Chondrocyte (in vitro differentiated cells): Measurements from ENCODE around the gene ACSL1. TPM values are rescaled to one million over a fixed set of nuclear protein-coding genes. Genes with fewer than 3 reads are reported as not detected.
A peak's percentile ranks its signal among the peaks of the same experiment; 100 is the strongest.
"Not testable (repeated sequence)": the region's sequence is repeated elsewhere in the genome, so short reads cannot be mapped to it uniquely, and the experiment has no call there.

Source experiments
- DNase-seq: peaks from one replicate; pipeline ENCODE4 v3.0.0; 2021; ENCODE audit warnings: mixed read lengths, low spot score
- H3K27ac Mint-ChIP-seq: one replicate; pipeline ENCODE4 v1.8.0; 2021; ENCODE audit warnings: mild to moderate bottlenecking, moderate library complexity, mixed read lengths; ENCODE audit not compliant: unreplicated experiment
- H3K27me3 Mint-ChIP-seq: 2 replicates; pipeline ENCODE4 v1.8.0; 2021; ENCODE audit warnings: low read depth, mixed read lengths
- H3K36me3 Mint-ChIP-seq: 2 replicates; pipeline ENCODE4 v1.8.0; 2021; ENCODE audit warnings: low read depth, mixed read lengths
- H3K4me1 Mint-ChIP-seq: 2 replicates; pipeline ENCODE4 v1.8.0; 2021; ENCODE audit warnings: low read depth, mild to moderate bottlenecking, mixed read lengths
- H3K4me3 Mint-ChIP-seq: one replicate; pipeline ENCODE4 v1.8.0; 2021; ENCODE audit warnings: mild to moderate bottlenecking, moderate library complexity, mixed read lengths; ENCODE audit not compliant: unreplicated experiment
- H3K9me3 Mint-ChIP-seq: 2 replicates; pipeline ENCODE4 v1.8.0; 2021; ENCODE audit warnings: low read depth, mixed read lengths
- total RNA-seq: library from RNA; stranded (reverse); gene quantifications from 3 replicates; pipeline ENCODE4 v1.2.1, GENCODE V29; 2021
- TF ChIP-seq, protein P1 (sequence below): fragments of 200-600 bp; sonication (generic); IDR thresholded peaks from 2 replicates; pipeline ENCODE4 v1.5.0; 2021; ENCODE audit warnings: antibody characterized with exemption, mild to moderate bottlenecking, moderate library complexity

Gene ACSL1
- total RNA-seq, 1 donor from 2014 or later, result 41.2 TPM

GRCh38 chr4:184743650-184744049 lies 82.1 kb downstream of the ACSL1 start:
- no peak for DNase-seq
- H3K27me3 Mint-ChIP-seq, result no peaks in the 10 kb centered on the region
- H3K4me3 Mint-ChIP-seq, result no peak overlapping the region
- H3K4me1 Mint-ChIP-seq, result peaks cover 25% of the 10 kb centered on the region
- H3K9me3 Mint-ChIP-seq, result no peaks in the 10 kb centered on the region
- TF ChIP-seq, protein P1, sequence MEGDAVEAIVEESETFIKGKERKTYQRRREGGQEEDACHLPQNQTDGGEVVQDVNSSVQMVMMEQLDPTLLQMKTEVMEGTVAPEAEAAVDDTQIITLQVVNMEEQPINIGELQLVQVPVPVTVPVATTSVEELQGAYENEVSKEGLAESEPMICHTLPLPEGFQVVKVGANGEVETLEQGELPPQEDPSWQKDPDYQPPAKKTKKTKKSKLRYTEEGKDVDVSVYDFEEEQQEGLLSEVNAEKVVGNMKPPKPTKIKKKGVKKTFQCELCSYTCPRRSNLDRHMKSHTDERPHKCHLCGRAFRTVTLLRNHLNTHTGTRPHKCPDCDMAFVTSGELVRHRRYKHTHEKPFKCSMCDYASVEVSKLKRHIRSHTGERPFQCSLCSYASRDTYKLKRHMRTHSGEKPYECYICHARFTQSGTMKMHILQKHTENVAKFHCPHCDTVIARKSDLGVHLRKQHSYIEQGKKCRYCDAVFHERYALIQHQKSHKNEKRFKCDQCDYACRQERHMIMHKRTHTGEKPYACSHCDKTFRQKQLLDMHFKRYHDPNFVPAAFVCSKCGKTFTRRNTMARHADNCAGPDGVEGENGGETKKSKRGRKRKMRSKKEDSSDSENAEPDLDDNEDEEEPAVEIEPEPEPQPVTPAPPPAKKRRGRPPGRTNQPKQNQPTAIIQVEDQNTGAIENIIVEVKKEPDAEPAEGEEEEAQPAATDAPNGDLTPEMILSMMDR, result no peak
- H3K27ac Mint-ChIP-seq, result no peak overlapping the region
- no peaks in the 10 kb centered on the region for H3K36me3 Mint-ChIP-seq

- not testable (repeated sequence) for DNase-seq, H3K4me3 Mint-ChIP-seq, H3K9me3 Mint-ChIP-seq, H3K36me3 Mint-ChIP-seq, H3K27ac Mint-ChIP-seq, H3K27me3 Mint-ChIP-seq
- H3K4me1 Mint-ChIP-seq, result peaks cover 11% of the 10 kb centered on the region
Observed at GRCh38 chr4:184741651-184742050, 84.1 kb downstream of the ACSL1 start.

DNA sequence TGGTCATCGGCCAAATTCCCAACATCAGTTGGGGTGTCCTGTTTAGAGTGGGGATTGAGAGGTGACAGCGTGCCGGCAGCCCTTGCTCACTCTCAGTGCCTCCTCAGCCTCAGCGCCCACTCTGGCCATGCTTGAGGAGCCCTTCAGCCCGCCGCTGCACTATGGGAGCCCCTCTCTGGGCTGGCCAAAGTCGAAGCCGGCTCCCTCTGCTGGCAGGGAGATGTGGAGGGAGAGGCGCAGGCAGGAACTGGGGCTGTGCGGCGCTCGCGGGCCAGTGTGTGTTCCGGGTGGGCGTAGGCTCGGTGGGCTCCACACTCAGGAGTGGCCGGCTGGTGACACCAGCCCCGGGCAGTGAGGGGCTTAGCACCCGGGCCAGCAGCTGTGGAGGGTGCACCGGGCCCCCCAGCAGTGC lies 84.8 kb downstream of the ACSL1 start:
- Mint-ChIP-seq H3K4me3 (no peak overlapping the region), H3K27me3 (no peaks in the 10 kb centered on the region), H3K27ac (no peak overlapping the region), H3K4me1 (peaks cover 4% of the 10 kb centered on the region), H3K9me3 (no peaks in the 10 kb centered on the region), H3K36me3 (no peaks in the 10 kb centered on the region)
- TF ChIP-seq, protein P1, result no peak
- no peak for DNase-seq

GRCh38 chr4:184739575-184739974 lies 86.2 kb downstream of the ACSL1 start:
- not testable (repeated sequence) for H3K36me3 Mint-ChIP-seq, H3K4me1 Mint-ChIP-seq, H3K27ac Mint-ChIP-seq, H3K27me3 Mint-ChIP-seq, DNase-seq, H3K4me3 Mint-ChIP-seq, H3K9me3 Mint-ChIP-seq

GRCh38 chr4:184734758-184735157 lies 91.0 kb downstream of the ACSL1 start:
- DNase-seq, result no peak
- Mint-ChIP-seq H3K27ac (peak overlapping the region; percentile 93), H3K4me3 (peak overlapping the region; percentile 94), H3K36me3 (no peaks in the 10 kb centered on the region), H3K4me1 (peaks cover 28% of the 10 kb centered on the region), H3K9me3 (no peaks in the 10 kb centered on the region), H3K27me3 (no peaks in the 10 kb centered on the region)
- TF ChIP-seq, protein P1, result no peak

DNA sequence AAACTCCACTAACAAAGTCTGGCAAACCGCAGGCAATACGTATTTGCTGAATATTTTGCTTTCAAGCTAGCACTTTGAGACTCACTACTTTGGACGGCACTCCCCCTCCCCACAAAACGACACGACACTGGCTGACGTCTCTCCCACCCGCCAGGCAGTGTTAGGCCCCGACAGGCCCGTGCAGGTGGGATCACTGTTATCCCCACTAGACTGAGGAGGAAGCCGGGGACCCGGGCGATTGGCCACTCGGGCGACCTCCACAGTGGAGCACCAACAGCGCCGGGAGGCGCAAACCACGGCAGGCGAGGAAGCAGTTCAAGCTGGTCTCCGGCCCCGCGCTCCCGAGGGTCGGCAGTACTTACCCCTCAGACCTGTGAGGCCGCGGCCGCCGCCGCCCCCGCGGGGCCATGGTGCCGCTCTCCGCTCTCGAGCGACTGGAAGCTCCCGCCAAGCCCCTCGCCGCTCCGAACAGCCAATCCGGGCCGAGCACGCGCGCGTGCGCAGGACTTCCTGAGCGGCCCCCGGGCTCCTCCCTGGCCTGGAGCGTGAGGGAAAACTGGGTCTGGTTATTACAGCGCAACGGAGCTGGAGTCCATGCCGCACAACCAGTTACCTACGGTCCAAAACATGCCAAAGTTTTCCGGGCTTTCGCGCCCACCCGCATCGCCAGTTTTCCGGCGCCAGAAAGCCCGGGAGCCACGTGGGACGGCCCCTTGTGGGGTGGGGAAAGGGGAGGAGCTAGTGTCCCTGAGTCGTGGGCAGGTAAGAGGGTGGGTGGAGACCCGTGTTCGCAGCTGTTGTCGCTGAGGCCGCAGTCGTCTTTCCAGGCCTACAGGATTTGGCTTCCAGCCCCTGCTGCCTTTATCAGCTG lies 91.9 kb downstream of the ACSL1 start, which contains the start of gene CENPU:
TSS of gene CENPU (minus strand) at position 443 of the 871 bp plus-strand sequence. CDS start at position 409, 34 bp downstream.
- H3K27ac Mint-ChIP-seq, result peak within 1 kb of the TSS; percentile 93
- DNase-seq, result peak; percentile 97
- TF ChIP-seq, protein P1, result no peak
- peaks cover 37% of the 10 kb centered on the region for H3K4me1 Mint-ChIP-seq
- H3K4me3 Mint-ChIP-seq, result peak within 1 kb of the TSS; percentile 94
- no peaks in the 10 kb centered on the region for H3K36me3 Mint-ChIP-seq
- H3K27me3 Mint-ChIP-seq, result no peaks in the 10 kb centered on the region
- H3K9me3 Mint-ChIP-seq, result no peaks in the 10 kb centered on the region
